Stimulated activated CD8-positive, alpha-beta memory T cell treated with anti-CD3 and anti-CD28 coated beads, Interleukin-12 subunit alpha, Interleukin-12 subunit beta, amount 100 ng/mL, for 24 hours (primary cell): ENCODE data around the gene NTSR2.
"Not testable (repeated sequence)": the region's sequence is repeated elsewhere in the genome, so short reads cannot be mapped to it uniquely, and the experiment has no call there.

Source experiments
- DNase-seq: peaks from one replicate; pipeline ENCODE4 v3.0.0-alpha.2; 2020; ENCODE audit errors: extremely low read depth

The NTSR2 gene

GRCh38 chr2:11679486-11680181 lies 9.6 kb upstream of the NTSR2 start:
- DNase-seq = no peak

- no peak for DNase-seq
Measured at GRCh38 chr2:11679016-11679415, 9.0 kb upstream of the NTSR2 start.

- no peak for DNase-seq
Measured at GRCh38 chr2:11678306-11678960, 8.4 kb upstream of the NTSR2 start.

DNA sequence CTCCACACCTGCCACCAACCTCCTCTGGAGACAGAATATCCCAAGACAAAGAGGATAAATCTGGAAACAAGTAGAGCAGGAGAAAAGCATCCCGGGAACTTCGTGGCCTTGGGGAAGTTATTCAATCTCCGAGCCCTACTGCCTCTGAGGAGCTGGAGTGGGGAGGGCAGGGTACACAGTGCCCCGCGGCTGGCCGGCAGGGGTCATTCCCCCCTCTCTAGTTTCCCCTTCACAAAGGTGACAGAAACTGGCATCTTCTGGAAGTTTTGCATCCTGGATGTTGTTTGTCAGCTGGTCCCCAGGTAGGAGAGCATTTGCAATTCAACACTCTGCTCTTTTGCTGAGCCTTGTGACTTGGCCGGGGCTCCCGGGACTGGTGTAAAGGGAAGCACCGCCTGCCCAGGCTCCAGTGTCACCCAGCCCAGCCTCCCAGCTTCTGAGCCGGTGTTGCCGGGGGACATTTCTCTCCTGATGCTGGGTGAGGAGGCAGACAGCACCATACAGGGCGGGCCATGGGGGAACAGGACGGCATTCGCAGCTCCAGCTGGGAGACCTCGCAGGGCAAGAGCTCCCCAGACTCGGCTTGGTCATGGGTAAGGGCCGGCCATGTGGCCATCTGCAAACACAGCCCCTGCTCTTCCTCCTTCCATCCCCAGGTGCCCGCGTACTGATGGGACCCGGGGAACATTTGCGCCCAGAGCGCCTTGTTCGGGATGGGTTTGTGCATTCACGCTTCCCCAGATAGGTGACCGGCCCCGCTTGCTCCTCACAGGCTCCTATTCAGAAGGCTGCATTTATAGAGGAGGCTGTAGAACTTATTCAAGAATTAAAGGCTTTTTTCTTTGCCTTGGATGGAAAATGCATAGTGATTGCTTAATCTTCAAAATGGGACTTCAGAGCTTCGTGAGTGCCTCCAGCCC lies 7.4 kb upstream of the NTSR2 start:
- no peak for DNase-seq

- no peak for DNase-seq
Measured at GRCh38 chr2:11676640-11677039, 6.6 kb upstream of the NTSR2 start.

DNA sequence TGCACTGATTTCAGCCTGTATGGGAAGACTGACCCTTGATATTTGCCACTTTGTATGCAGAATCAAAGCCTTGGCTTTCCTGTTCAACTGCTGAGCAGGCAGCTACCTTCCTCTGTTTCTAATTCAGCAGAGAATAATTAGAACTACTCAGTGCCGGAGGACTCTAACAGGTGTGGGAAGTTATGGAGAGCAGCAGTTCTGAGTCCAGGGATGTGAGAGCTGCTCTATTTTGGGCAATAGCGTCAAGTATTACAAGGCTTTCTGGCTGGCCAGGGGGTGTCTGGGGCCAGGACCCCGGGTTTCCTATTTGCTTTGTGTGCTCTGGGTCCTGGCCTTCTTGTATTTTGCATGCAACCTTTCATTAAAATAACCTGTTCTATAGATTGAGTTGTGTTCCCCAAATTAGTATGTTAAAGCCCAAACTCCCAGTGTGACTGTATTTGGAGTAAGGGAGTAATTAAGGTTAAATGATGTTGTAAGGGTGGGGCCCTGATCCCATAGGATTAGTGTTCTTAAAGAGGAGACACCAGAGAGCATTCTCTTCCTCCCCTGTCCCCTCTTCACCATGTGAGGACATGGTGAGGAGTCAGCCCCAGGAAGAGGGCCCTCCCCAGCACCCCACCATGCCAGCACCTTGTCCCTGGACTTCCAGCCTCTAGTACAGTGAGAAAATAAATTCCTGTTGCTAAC lies 5.6 kb upstream of the NTSR2 start:
- no peak for DNase-seq

GRCh38 chr2:11674983-11675382 lies 5.0 kb upstream of the NTSR2 start:
- no peak for DNase-seq

DNA sequence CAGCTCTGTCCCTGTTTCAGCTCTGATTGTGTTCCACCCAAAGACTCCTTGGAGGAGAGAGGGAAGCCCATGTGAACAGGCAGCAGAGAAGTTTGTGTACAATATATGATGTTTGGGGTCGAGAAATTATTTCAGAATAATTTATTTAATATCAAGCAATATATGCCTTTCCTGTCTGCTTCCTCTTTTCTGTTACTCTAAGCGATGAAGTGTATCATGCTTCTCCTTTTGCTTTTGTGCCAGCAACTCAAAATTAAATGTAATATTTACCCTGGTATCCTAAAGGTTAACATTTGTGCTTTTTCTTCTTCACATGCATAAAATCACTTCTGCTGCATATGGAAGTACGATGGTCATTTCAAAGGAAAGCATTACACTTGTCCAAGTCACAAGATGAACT lies 2.4 kb upstream of the NTSR2 start:
- DNase-seq = no peak

GRCh38 chr2:11667866-11668637 lies 1.9 kb downstream of the NTSR2 start:
- no peak for DNase-seq

DNA sequence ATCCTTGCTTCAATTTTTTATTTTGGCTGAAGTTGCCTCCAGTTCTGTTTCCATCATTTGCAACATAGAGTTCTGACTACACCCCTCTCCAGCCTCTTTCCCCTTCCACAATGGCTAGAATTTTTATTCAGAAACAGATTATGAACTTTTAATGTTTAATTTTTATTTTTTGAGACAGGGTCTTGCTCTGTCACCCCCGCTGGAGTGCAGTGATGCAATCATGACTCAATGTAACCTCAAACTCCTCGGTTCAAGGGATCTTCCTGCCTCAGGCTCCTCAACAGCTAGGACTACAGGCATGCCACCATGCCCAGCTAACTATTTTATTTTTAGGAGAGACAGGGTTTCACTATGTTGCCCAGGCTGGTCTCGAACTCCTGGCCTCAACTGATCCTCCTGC lies 2.8 kb downstream of the NTSR2 start:
- no peak for DNase-seq

GRCh38 chr2:11665510-11666362 lies 4.3 kb downstream of the NTSR2 start:
- no peak for DNase-seq

DNA sequence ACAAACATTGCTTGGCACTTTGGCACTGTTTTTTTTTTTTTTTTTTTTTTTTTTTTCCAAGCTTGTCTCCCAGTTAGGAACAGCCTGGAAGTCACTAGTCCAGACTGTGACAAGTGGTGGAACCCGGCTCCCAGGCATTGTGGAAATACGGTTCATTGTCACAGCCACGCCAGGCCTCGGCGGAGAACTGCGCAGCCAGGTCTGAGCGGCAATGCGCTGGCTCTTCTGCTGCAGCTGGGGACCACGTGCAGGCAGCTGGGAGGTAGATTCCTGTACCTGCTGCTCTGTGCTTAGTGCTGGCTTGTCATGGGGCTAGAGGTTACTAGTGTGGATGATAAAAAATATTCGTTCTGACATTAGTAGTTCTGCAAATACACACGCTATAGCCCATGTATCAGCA lies 5.0 kb downstream of the NTSR2 start:
- DNase-seq = no peak

DNA sequence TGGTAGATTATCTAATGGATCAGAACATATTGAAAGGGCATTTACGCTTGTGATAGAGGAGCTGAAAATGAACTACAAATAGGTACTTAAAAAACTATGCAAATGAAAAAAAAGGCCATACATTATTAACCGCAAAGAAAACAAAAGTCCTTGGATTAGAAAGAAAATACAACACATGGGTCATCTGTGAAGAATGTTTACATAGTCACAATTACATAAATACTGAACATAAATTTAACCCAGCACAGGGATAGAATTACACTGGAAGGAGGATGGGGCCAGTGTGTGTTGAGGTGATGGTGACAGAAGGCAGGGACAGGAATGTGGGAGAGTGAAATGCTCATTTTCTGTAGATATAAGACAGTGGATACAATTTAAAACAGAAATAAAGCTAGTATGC lies 6.6 kb downstream of the NTSR2 start:
- DNase-seq = no peak

DNA sequence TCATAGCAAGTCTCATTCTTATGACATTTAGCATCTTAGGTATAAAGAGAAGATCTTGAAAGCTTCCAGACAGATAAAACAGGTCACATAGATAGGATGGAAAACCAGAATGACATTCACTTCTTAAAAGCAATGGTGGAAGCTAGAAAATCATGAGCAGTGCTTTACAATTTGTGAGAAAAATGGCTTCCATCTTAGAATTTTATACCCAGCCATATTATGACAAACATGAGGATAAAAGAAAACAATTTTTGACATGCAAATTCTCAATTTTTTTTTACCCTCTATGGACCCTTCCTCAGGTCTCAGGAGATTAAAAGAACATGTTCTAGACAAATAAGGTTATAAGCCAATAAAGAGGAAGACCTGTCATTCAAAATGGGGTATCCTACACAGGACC lies 7.1 kb downstream of the NTSR2 start:
- no peak for DNase-seq

- DNase-seq = no peak
Measured at GRCh38 chr2:11661891-11662435, 8.0 kb downstream of the NTSR2 start.

- not testable (repeated sequence) for DNase-seq
Measured at GRCh38 chr2:11660396-11660795, 9.6 kb downstream of the NTSR2 start.

GRCh38 chr2:11659851-11660250 lies 10.1 kb downstream of the NTSR2 start:
- no peak for DNase-seq

DNA sequence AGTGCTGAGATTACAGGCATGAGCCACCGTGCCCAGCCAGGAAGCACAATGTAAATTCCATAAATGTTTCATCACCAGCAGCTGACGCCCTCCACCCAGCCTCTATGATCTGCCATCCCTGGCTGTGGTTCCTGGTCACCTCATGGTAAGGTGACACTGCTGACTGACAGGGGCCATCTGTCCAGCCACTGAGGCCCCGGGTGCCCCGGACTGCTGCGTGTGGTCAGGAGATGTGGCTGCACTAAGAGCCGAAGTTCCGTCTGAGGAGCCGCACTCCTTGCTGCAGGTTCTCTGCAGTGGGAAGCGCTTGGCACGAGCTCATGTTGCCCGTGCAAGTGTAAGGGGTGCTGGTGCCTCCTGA lies 10.9 kb downstream of the NTSR2 start:
- DNase-seq = no peak

GRCh38 chr2:11658208-11659114 lies 11.5 kb downstream of the NTSR2 start:
- no peak for DNase-seq
